HG03196 (cell line): ENCODE data around the gene MAP7D3.
"Not testable (repeated sequence)": the region's sequence is repeated elsewhere in the genome, so short reads cannot be mapped to it uniquely, and the experiment has no call there.

Source experiments
- ATAC-seq: cut with Tn5 transposase; IDR thresholded peaks from one replicate; pipeline ENCODE4 v1.9.1; 2021; ENCODE audit not compliant: unreplicated experiment

MAP7D3 gene, protein sequence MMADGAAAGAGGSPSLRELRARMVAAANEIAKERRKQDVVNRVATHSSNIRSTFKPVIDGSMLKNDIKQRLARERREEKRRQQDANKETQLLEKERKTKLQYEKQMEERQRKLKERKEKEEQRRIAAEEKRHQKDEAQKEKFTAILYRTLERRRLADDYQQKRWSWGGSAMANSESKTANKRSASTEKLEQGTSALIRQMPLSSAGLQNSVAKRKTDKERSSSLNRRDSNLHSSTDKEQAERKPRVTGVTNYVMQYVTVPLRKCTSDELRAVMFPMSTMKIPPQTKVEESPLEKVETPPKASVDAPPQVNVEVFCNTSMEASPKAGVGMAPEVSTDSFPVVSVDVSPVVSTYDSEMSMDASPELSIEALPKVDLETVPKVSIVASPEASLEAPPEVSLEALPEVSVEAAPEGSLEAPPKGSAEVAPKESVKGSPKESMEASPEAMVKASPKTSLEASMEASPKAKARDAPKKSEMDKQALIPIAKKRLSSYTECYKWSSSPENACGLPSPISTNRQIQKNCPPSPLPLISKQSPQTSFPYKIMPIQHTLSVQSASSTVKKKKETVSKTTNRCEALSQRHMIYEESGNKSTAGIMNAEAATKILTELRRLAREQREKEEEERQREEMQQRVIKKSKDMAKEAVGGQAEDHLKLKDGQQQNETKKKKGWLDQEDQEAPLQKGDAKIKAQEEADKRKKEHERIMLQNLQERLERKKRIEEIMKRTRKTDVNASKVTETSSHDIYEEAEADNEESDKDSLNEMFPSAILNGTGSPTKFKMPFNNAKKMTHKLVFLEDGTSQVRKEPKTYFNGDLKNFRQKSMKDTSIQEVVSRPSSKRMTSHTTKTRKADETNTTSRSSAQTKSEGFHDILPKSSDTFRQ

DNA sequence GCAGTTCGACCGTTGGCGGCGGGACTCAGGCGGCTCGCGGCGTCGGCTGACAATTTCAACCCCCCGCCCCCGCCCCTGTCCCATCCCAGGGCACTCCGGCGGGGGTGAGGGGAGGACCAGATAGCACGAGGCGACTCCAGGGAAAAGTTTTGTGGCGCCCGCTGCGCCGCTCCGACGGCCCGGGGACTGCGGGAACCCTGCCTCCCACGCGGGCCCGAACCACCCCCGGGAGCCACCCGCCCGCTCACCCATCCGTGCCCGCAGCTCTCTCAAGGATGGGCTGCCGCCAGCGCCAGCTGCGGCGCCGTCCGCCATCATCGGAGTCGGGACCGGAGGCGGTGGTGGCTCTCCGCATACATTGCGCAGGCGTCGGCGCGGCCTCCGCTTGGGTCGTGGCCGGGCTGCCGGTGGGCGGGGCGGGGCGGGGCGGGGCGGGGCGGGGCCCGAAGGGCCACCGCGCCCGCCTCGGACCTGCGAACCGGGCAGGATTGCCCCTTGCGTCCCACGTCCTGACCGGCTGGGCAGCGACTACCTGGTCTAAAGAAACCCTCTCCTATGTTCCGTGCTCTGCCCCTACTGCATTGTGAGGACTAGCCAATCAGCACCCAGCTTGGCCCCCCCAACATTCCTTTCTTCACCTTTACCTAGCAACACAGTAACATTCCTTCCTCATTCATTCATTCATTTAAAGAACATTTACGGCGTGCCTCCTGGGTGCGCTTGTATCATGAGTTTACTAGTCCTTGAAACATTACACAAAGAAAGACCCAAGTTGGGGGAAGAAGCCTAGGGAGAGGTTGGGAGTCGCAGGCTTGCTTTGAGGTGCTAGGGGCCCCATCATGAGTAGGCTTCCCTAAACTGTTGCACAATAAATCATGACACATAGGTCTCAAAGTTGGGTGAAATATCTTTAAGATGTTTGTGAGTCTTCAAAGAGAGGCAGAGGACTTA is at the start of gene MAP7D3:
Gene MAP7D3 (minus strand): TSS at position 360 of the 951 bp plus-strand sequence. CDS start 42 bp downstream, at position 318.
- peak; percentile 85 for ATAC-seq

DNA sequence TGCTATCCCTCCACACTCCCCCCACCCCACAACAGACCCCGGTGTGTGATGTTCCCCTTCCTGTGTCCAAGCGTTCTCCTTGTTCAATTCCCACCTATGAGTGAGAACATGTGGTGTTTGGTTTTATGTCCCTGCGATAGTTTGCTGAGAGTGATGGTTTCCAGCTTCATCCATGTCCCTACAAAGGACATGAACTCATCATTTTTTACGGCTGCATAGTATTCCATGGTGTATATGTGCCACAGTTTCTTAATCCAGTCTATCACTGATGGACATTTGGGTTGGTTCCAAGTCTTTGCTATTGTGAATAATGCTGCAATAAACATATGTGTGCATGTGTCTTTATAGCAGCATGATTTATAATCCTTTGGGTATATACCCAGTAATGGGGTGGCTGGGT is 49.5 kb upstream of the MAP7D3 start, which contains the start of gene ADGRG4:
Gene ADGRG4 (plus strand): TSS at position 243 of the 400 bp plus-strand sequence. CDS start 7,815 bp downstream, outside the sequence.
- not testable (repeated sequence) for ATAC-seq

DNA sequence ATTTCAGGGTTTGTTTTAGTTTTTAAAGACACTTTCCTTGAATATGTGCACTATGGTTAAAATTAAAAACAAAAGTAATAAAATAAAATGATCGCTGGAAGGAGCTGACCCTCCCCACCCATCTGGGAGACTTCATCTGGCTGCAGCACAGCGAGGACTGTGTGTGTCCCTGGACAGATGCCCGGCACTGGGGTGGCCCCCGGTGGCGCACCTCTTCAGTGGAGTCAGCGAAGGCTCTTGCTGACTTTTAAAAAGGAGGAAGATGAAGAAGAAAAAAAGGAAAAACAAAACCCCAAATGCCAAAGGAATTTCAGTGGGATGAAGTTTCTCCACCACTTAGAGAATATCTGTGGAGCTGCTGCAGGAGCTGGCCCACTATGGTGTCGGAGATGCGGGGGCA is 44.2 kb upstream of the MAP7D3 start:
- no peak for ATAC-seq

DNA sequence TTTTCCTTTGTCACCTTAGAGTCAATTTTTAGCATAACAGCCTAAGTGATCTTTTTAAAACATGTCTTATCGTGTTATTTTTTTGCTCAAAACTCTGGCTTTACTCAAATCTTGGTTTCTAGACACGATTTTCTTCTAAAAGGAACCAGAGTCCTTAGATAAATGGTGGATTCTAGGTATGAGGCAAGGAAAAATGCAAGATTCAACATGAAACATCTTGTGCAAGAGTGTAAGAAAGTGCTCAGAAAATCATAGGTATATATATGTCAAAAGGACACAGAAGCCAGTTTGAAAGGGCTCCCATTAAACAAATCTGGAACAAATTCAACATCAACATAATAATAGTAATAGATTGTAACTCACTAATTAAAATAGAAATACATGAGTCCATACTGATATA is 41.5 kb upstream of the MAP7D3 start:
- ATAC-seq: no peak

DNA sequence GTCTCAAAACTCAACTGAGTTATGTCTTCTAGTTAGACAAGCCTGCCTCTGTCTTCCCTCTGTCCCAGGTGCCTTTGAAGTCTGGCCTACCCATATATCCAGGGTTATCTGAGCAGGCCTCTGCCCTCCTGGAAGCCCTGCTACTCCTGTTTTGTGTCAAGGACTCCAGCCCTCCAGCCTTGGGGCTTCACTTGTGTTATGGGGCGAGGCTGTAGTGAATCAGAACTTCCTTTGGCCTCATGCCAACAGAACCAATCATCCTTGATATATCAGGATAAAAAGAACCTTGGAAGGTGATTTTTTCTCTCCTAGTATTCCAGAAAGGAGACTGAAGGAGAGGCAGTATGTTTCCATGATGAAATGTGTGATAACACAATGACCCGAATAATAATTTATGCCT is 40.6 kb upstream of the MAP7D3 start:
- no peak for ATAC-seq

DNA sequence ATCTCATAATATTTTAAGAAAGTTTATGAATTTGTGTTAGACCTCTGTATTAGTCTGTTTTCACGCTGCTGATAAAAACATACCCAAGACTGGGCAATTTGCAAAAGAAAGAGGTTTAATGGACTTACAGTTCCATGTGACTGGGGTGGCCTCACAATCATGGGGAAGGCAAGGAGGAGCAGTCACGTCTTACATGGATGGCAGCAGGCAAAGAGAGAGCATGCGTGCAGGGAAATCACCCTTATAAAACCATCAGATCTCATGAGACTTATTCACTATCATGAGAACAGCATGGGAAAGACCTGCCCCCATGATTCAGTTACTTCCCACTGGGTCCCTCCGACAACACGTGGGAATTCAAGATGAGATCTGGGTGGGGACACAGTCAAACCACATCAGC is 35.2 kb upstream of the MAP7D3 start:
- ATAC-seq: not testable (repeated sequence)

DNA sequence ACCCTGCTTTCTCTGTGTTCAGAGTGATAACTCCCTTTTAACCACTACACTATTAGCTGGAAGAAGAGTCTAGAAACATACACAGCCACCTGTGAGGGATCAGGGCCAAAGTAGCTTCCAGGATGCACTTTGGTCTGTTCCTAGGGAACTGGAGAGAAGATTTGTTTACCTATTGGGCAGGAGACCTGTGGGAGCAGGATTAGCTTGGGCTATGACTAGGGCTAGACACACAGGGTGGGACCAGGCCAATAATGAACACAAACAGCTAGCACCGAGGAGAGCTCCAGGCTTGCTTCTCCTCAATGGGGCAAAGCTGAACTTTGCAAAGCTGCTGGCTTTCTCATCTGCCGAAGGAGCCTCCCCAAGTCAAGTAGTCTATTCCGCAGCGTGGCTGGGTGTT is 24.4 kb upstream of the MAP7D3 start:
- no peak for ATAC-seq

DNA sequence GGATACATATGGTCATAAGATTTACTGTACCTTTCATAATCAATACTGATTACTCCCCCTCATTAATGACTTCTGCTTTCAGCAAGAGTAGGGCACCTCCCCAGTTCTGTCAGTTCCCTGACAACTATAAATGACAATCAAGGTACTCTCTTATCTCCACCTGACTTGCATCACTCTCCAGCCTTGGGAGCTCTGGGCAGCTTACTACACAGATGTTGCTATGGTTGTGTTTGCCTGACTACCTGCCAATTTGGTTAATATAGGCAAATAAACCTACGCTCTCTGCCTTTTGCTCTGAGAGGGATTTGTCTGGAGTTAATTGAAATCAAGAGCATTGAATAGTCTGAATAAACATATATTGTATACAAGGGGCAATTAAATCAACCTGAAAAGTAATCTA is 22.8 kb upstream of the MAP7D3 start:
- no peak for ATAC-seq

DNA sequence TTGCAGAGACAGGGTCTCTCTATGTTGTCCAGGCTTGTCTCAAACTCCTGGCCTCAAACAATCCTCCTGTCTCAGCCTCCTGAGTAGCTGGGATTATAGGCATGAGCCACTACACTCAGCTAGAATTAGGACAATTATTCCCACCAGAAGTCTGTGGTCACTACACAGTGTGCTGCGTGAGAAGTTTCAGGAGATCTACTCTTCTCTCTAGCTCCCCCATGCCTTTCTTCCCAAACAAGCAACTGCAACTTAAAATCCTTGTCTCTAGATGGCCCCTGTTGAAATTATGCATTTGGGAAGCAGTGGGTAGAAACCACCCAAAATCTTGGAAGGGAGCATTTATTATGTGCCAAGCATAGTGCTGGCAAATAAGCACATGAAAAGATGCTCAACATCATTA is 21.1 kb upstream of the MAP7D3 start:
- no peak for ATAC-seq

DNA sequence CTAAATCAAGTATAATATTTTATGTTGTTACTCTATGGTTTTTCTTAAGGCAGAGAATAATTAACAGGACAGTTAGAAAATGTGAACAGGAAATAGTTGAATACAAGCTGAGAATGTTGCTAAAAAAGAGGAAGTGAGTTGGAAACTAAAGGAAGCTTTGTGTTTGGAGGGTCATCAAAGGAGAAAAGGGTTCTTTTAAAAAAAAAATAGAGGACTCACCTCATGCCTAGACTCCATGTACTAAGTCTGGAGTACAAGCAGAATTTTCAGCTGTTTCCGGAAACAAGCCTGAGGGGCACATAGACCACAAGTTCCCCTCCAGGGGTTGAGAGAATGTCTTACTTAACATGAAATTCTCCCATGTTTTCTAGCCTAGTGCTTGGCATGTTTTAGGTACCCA is 20.1 kb upstream of the MAP7D3 start:
- ATAC-seq: peak; percentile 52

DNA sequence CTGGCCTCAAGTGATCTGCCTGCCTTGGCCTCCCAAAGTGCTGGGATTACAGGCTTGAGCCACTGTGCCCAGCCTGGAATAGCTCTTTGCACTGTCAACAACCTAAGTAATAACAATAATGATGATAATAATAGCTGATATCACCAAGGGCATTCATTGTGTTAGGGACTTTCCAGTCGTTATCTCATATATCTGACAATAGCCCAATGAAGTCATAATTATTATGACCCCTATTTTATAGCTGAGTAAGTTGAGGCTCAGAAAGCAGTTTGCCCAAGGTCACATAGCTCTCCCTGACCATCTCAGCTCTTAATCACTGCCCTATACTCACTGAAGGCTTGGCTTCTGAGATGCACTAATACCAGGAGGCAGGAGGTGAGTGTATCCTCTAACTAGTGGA is 18.7 kb upstream of the MAP7D3 start:
- no peak for ATAC-seq

DNA sequence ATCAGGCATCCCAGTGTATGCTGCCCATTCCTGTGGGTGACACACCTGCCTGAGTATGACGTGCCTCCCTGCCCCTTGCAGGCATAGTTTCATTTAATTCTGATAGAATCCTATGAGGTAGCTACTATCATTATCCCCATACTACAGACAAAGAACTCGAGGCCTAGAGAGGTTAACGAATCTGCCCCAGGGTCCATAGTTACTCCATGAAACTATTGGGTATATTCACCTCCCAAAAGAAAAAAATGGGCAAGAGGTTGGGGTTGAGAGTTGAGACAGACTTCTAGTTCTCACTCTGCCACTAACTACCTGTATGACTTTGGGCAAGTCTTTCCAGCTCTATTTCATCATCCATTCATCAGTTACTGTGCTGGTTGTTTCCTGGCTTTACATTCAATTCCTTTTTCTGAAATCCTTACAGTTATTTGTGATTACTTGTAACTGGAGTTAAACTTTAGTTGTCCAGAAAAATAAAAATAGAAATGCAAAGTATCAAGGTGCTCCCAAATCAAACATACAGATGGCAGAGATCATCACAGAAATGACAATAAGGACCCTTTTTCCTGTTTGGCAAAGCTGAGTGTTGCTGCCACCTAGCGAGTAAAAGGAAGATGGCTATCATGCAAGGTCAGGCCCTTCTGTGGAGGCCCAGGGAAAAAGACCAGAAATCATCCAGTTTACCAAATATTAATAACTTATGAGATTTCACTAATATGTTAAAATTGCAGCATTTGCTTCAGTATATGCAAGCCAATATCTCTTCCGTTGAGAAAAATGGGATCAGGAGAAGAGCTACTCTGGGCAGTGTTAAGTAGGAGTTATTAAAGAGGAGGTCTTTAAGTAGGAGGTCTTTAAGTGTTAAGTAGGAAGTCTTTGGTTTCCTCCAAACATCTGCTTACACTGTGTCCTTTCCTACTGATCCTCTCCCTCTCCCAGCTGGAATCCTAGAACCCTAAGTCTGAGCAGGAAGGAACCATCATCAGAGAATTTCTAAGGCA is 17.1 kb upstream of the MAP7D3 start:
- peak; percentile 49 for ATAC-seq

DNA sequence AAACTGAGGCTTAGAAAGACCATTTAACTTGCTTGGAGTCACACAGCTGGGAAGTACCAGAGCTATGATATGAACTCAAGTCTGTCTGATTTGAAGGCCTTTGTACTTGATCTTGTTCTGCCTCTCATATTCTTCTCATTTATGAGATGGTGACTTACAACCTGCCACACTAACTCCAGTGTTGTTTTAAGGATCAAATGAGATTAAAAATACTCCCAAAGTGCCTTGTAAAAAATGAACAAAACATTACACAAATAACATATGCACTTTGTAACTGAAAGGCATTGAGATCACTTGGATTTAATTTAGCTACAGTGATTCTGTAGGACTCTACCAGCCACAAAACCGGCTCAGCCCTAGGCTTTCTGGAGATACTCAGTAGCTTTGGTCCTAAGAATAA is 15.6 kb upstream of the MAP7D3 start:
- no peak for ATAC-seq

DNA sequence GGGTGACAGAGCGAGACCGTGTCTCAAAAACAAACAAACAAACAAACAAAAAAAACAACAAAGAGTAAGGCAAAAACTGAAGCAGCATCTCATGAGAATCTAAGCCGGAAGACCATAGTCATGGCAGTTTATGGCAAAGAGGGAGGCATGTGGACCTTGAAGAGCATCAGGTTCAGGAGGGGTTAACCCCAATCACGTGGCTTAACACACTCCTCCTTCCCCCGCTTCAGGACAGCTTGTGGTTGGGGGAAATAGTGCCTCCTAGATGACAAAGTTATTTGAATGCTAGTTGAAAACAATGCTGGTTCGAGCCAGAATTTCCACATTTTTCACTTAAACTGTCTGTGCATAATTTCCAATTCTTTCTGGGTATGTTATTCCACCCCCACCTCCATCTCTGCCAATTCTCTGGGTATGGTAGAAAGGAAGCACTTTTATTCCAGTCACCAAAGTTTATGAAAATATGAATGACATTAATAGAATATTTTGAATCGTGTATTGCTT is 11.7 kb upstream of the MAP7D3 start:
- no peak for ATAC-seq

DNA sequence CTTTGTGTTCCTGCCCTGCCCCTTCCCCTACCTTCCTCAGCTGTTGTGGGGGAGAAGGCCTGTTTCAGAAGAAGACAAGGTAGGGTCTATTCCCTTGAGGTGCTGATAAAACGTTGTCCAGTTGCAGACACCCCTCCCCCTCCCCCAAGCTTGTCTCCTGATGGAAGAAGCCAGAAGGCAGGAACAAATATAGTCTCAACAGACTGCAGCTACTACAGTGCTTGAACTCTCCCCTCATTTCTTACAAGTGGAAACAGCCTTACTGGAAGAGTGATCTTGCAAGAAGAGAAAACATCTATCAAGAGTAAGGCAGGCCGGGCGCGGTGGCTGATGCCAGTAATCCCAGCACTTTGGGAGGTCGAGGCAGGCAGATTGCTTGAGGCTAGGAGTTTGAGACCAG is 11.0 kb upstream of the MAP7D3 start:
- no peak for ATAC-seq

DNA sequence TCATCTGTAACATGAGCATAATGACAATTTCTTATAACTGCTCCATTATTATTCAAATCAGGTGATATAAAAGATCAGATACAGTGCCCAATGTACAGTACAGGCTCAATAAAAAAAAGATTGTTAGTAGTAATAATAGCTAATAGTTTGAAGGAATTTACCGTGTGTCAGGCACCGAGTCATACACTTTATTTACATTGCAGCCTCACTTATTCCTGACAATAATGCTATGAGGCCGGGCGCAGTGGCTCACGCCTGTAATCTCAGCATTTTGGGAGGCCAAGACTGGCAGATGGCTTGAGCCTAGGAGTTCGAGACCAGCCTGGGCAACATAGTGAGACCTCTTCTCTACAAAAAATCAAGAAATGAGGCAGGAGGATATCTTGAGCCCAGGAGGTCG is 10.1 kb upstream of the MAP7D3 start:
- ATAC-seq: no peak

DNA sequence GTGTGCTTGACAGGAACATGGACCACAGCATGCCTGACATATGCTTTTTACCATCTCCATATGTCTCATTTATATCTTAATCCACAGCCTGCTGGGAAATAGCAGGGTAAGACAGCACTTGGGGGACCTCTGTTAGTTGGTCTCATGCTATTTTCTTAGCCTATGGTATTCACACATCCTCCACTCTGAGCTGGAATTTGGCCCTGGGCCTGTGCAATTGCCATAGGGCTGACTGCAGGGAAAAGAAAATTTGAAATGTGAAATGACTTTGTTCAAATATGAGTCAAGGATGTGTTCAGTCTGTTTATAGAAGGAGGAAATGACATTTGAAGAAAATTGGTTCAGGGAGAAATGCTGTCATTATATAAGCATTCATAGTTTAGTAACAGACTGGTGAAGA is 9.6 kb upstream of the MAP7D3 start:
- ATAC-seq: no peak

DNA sequence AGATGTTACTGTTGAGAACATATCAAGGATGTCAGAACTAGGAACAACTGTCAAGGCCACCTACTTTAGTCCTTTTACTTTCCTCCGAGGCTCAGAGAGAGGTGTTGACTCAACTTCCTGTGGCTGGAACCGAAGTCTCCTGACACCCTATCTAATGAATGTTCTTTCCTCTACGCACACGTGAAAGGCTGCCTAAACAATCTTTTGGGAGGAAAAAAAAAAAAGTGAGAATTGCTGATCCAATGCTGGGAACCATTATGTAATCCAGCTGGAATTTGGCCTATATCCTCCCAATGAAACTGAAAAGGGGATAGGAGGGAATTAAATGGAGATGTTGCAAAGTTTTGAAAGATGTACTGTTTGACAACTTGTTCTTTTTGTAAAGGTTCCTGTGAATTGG is 8.3 kb upstream of the MAP7D3 start:
- ATAC-seq: no peak

DNA sequence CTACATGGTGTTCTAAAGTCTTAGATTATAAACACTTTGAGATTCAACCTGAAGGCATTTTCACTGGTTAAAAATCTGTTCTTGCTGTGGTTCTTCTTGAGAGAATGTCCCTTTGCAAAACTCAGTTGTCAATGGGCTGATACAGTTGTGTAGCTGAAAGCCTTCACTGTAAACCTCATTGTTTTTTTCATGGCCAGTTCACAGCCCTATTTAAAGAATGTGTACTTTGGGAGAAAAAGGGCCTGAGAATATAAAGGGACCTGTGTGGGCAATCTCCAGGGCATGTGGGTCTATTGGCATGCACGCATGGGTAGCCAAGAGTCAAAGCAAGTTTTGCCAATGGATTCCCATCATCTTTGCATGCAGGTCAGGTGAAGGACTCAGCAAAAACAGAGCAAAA is 7.8 kb upstream of the MAP7D3 start:
- no peak for ATAC-seq
